Transverse colon (tissue), 4 donors: ENCODE data around the gene CHAT.

Source experiments
- EP300 ChIP-seq: sonication (generic); formaldehyde crosslinking; IDR thresholded peaks from one replicate; pipeline ENCODE4 v1.6.1; 2017; ENCODE audit warnings: antibody characterized with exemption, low read depth
- POLR2A ChIP-seq: fragments of 450-650 bp; IDR thresholded peaks from one replicate; pipeline ENCODE4 v1.6.1; 2016; ENCODE audit warnings: antibody characterized with exemption, mild to moderate bottlenecking, moderate library complexity
- POLR2AphosphoS5 ChIP-seq, 3 donors: sonication (generic); formaldehyde crosslinking; IDR thresholded peaks; one replicate each; pipeline ENCODE4 v1.6.1; 2016; ENCODE audit warnings: antibody characterized with exemption in 3 of 3
- TF ChIP-seq, protein P1 (sequence below), 5 experiments: fragments of 200-600 bp in 3 of 5; fragments of 450-650 bp in 2 of 5; sonication (generic) in 3 of 5; IDR thresholded peaks; 1 replicate in 2 of 5; 2 replicates in 3 of 5; pipeline ENCODE4 v1.5.1; 2016 to 2017; ENCODE audit warnings: antibody characterized with exemption in 5 of 5, inconsistent platforms in 3 of 5, mild to moderate bottlenecking in 2 of 5, moderate library complexity in 1 of 5

GRCh38 chr10:49668684-49669083 lies 54.8 kb downstream of the CHAT start:
- TF ChIP-seq, protein P1, sequence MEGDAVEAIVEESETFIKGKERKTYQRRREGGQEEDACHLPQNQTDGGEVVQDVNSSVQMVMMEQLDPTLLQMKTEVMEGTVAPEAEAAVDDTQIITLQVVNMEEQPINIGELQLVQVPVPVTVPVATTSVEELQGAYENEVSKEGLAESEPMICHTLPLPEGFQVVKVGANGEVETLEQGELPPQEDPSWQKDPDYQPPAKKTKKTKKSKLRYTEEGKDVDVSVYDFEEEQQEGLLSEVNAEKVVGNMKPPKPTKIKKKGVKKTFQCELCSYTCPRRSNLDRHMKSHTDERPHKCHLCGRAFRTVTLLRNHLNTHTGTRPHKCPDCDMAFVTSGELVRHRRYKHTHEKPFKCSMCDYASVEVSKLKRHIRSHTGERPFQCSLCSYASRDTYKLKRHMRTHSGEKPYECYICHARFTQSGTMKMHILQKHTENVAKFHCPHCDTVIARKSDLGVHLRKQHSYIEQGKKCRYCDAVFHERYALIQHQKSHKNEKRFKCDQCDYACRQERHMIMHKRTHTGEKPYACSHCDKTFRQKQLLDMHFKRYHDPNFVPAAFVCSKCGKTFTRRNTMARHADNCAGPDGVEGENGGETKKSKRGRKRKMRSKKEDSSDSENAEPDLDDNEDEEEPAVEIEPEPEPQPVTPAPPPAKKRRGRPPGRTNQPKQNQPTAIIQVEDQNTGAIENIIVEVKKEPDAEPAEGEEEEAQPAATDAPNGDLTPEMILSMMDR (IDR thresholded peaks at IDR 0.05): no peak
- no peak for TF ChIP-seq EP300
- no peak for TF ChIP-seq POLR2A
- TF ChIP-seq POLR2AphosphoS5 (IDR thresholded peaks at IDR 0.05): no peak
